ENCODE results near the gene EIF2AK2.

The EIF2AK2 gene

DNA sequence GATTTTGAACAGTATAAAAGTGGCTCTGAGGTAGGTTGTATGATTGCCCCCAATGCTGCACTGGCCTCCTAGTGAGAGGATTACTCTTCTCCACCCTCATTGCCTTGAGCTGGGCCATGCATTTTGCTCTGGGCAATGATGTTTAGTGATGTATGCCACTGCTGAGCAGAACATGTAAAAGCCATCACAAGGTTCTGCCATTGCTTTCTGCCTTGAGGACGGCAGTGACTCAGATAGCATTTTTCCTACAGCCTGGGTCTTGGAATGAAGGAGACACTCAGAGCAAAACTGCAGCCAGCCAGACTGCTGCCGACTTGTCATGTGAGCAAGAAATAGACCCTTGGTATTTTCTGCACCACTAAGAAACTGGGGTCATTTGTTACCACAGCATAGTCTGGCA, 44.8 kb downstream of the EIF2AK2 start:
- CTCF ChIA-PET = no interaction called here
- POLR2A ChIA-PET = no interaction called here
- no peak for DNase-seq (ENCODE audit: extremely low spot score)
- TF ChIP-seq ZNF384 (IDR thresholded peaks at IDR 0.05) = no peak
- TF ChIP-seq SP1 (IDR thresholded peaks at IDR 0.05) = no peak
- TF ChIP-seq L3MBTL2 (conservative IDR thresholded peaks at IDR 0.05) = no peak
- TF ChIP-seq SUZ12 (IDR thresholded peaks at IDR 0.05) = no peak
- TF ChIP-seq, protein P1, sequence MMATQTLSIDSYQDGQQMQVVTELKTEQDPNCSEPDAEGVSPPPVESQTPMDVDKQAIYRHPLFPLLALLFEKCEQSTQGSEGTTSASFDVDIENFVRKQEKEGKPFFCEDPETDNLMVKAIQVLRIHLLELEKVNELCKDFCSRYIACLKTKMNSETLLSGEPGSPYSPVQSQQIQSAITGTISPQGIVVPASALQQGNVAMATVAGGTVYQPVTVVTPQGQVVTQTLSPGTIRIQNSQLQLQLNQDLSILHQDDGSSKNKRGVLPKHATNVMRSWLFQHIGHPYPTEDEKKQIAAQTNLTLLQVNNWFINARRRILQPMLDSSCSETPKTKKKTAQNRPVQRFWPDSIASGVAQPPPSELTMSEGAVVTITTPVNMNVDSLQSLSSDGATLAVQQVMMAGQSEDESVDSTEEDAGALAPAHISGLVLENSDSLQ (IDR thresholded peaks at IDR 0.05) = no peak
- TF ChIP-seq LEF1 (IDR thresholded peaks at IDR 0.05; ENCODE audit: borderline replicate concordance) = no peak
- no peak for TF ChIP-seq FOXK2 (IDR thresholded peaks at IDR 0.05)
- TF ChIP-seq FOXA1 (IDR thresholded peaks at IDR 0.05) = no peak
- no peak for TF ChIP-seq ELF4 (IDR thresholded peaks at IDR 0.05)
- TF ChIP-seq TARDBP (IDR thresholded peaks at IDR 0.05) = no peak
- no peak for TF ChIP-seq FOXM1 (IDR thresholded peaks at IDR 0.05; ENCODE audit: borderline replicate concordance)

GRCh38 chr2:37110306-37111212, 46.2 kb downstream of the EIF2AK2 start:
- POLR2A ChIA-PET = no interaction called here
- no peak for DNase-seq (ENCODE audit: extremely low spot score)
- TF ChIP-seq NFRKB (IDR thresholded peaks at IDR 0.05) = no peak
- CTCF ChIA-PET = no interaction called here

DNA sequence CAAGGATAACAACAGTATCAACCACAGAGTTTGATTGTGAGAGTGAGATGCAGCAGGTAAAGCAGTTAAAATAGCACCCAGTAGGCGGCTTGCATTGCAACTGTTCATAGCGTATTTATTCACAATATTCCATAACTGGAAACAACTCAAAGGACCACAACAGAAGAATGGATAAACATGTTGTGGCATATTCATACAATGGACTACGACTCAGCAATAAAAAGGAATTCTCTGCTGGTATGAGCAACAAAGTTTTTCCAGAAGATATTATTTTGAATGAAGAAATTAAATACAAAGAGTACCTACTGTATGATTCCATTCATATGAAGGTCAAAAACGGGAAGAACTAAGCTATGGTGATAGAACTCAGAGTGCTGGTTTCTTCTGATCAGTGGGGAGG, 47.3 kb downstream of the EIF2AK2 start:
- CTCF ChIA-PET = no interaction called here
- POLR2A ChIA-PET = no interaction called here
- TF ChIP-seq FOXA1 (IDR thresholded peaks at IDR 0.05) (no peak), SP1 (IDR thresholded peaks at IDR 0.05) (no peak)
- TF ChIP-seq, protein P1 (IDR thresholded peaks at IDR 0.05) = no peak
- no peak for DNase-seq (ENCODE audit: extremely low spot score)

DNA sequence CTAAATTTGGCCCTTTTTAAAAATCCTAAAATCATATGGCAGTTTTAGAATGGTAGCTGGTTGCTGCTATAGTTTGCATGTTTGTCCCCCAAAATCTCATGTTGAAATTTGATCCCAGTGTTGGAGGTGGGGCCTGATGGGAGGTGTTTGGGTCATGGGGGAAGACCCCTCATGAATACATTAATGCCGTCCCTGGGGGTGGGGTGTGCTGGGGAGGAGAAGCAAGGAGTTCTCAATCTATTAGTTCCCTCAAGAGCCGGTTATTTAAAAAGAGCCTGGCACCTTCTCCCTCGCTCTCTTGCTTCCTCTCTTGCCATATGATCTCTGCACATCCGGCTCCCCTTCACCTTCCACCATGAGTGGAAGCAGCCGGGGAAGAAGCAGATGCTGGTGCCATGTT, 51.6 kb downstream of the EIF2AK2 start:
- TF ChIP-seq TARDBP (IDR thresholded peaks at IDR 0.05) (no peak), SP1 (IDR thresholded peaks at IDR 0.05) (no peak), CTBP1 (IDR thresholded peaks at IDR 0.05; ENCODE audit: borderline replicate concordance) (no peak), SUZ12 (IDR thresholded peaks at IDR 0.05) (no peak), NFRKB (IDR thresholded peaks at IDR 0.05) (no peak), FOXM1 (IDR thresholded peaks at IDR 0.05; ENCODE audit: borderline replicate concordance) (no peak), FOXK2 (IDR thresholded peaks at IDR 0.05) (no peak), LEF1 (IDR thresholded peaks at IDR 0.05; ENCODE audit: borderline replicate concordance) (no peak), ARNT (IDR thresholded peaks at IDR 0.05) (no peak), ZNF384 (IDR thresholded peaks at IDR 0.05) (no peak)
- TF ChIP-seq, protein P1 (IDR thresholded peaks at IDR 0.05) = no peak
- no peak for DNase-seq (ENCODE audit: extremely low spot score)
- ChIA-PET POLR2A (no interaction called here), CTCF (no interaction called here)

GRCh38 chr2:37104178-37104577, 52.6 kb downstream of the EIF2AK2 start:
- TF ChIP-seq ZNF384 (IDR thresholded peaks at IDR 0.05) (no peak), LEF1 (IDR thresholded peaks at IDR 0.05; ENCODE audit: borderline replicate concordance) (no peak), FOXM1 (IDR thresholded peaks at IDR 0.05; ENCODE audit: borderline replicate concordance) (no peak), FOXK2 (IDR thresholded peaks at IDR 0.05) (no peak), HDGF (IDR thresholded peaks at IDR 0.05; ENCODE audit: borderline replicate concordance) (no peak), SUZ12 (IDR thresholded peaks at IDR 0.05) (no peak), BHLHE40 (IDR thresholded peaks at IDR 0.05; ENCODE audit: borderline replicate concordance) (no peak), FOXA1 (IDR thresholded peaks at IDR 0.05) (no peak), CTBP1 (IDR thresholded peaks at IDR 0.05; ENCODE audit: borderline replicate concordance) (no peak), TARDBP (IDR thresholded peaks at IDR 0.05) (no peak), SP1 (IDR thresholded peaks at IDR 0.05) (no peak), NFRKB (IDR thresholded peaks at IDR 0.05) (no peak), ARNT (IDR thresholded peaks at IDR 0.05) (no peak)
- ChIA-PET CTCF (interaction anchor here (0.6 kb wide), 1 partner anchor 305 kb away, joined by 6 read pairs; no protein-coding TSS in a partner anchor), POLR2A (no interaction called here)
- no peak for DNase-seq (ENCODE audit: extremely low spot score)

DNA sequence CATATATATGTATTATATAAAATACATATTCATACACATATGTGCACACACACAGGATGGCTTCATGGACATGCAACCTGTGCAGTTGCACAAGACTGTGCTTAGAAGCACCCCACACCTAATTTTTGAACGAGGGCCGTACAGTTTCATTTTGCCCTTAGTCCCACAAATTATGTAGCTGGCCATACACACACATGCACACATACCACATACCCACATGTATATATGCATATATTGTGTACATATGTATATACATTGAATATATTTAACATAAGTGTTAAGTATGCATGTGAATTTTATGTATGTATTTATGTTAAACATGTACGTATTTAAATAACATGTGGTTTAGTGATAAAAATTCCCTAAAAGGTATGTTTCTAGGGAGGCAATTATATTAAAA, 54.2 kb downstream of the EIF2AK2 start:
- TF ChIP-seq TARDBP (IDR thresholded peaks at IDR 0.05) = no peak
- TF ChIP-seq FOXA1 (IDR thresholded peaks at IDR 0.05) = no peak
- no peak for TF ChIP-seq L3MBTL2 (conservative IDR thresholded peaks at IDR 0.05)
- POLR2A ChIA-PET = no interaction called here
- CTCF ChIA-PET = interaction anchor here (0.5 kb wide), 1 partner anchor 33 kb away, joined by 3 read pairs; no protein-coding TSS in a partner anchor
- DNase-seq (ENCODE audit: extremely low spot score) = no peak

- TF ChIP-seq NFRKB (IDR thresholded peaks at IDR 0.05) (no peak), HDGF (IDR thresholded peaks at IDR 0.05; ENCODE audit: borderline replicate concordance) (no peak), CTBP1 (IDR thresholded peaks at IDR 0.05; ENCODE audit: borderline replicate concordance) (no peak), BHLHE40 (IDR thresholded peaks at IDR 0.05; ENCODE audit: borderline replicate concordance) (no peak), SP1 (IDR thresholded peaks at IDR 0.05) (no peak), ARNT (IDR thresholded peaks at IDR 0.05) (no peak), ELF4 (IDR thresholded peaks at IDR 0.05) (no peak), SUZ12 (IDR thresholded peaks at IDR 0.05) (no peak), TARDBP (IDR thresholded peaks at IDR 0.05) (no peak)
- no peak for DNase-seq (ENCODE audit: extremely low spot score)
- ChIA-PET POLR2A (no interaction called here), CTCF (no interaction called here)
Measured at GRCh38 chr2:37100054-37100453, 56.7 kb downstream of the EIF2AK2 start.

All from HEK293T (cell line).